ENCODE results near the gene CDKAL1. TPM values are rescaled to one million over a fixed set of nuclear protein-coding genes. Genes with fewer than 3 reads are reported as not detected.
A peak's percentile ranks its signal among the peaks of the same experiment; 100 is the strongest.

Gene CDKAL1
- total and polyA plus RNA-seq, 10 of the 15 experiments (the other 5 are each of a cell fraction or from before 2014, with no cell fraction given): 10.7 to 26.9 (median 17.3) TPM

DNA sequence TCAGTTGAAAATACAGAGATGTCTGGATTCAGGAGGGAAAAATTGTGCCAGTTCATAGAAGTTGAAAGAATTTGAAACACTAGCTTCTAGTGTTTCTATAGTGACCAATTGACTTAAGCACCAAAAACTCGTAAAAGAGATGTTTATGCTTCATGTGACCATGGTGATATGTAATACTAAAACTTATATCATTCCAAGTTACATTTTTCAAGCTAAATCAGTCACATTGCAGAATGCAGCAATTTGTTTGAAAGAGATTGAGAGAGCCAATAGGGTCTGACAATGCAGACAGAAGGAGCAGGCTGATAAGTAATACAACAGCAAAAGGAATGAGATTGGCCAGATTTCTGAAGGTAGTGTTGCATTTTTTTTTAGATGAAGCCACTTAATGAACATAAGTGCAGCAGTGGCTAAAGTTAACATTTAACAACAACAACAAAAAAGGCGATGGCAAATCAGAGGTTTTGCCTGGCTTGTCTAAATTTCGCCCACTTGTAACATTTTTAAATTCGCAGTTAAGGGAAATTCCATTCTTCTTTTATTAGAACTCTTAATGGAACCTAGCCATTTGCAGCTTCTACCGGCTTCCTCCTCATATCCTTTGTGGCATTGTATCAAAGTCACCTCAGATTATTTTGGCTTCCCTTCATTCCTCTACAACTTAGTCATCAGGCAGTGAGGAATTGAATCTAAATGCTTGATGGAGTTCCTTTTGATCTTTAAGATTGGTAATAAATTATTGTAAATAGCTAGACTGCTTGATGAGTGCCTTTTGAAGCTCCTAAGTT lies 575.3 kb downstream of the CDKAL1 start:
- intact Hi-C loops (cut with micrococcal nuclease; ENCODE audit: unreplicated experiment) (no loop called here), in situ Hi-C loops (cut with MboI) (no loop called here)
- H3K9ac ChIP-seq (ENCODE audit: control insufficient read depth, insufficient read depth, low read length): no peak overlapping the region
- no peaks in the 10 kb centered on the region for H3K79me2 ChIP-seq (ENCODE audit: control insufficient read depth, insufficient read depth, low read length)
- ATAC-seq (peak; percentile 65), FAIRE-seq (no peak), DNase-seq (ENCODE audit: low read depth, low spot score) (peak; percentile 19)
- no peaks in the 10 kb centered on the region for H3K27me3 ChIP-seq (replicated peaks in 1 of 2; ENCODE audit: control insufficient read depth in 2 of 2, insufficient read depth in 2 of 2, low read length in 1 of 2)
- ChIA-PET RAD21 (ENCODE audit: unreplicated experiment) (interaction anchor here (0.7 to 1.2 kb wide), 4 partner anchors 23 to 99 kb away, joined by 3 read pairs; no protein-coding TSS in a partner anchor), SMC1A (ENCODE audit: uncharacterized antibody, unreplicated experiment) (interaction anchor here (0.7 to 2.7 kb wide), 11 partner anchors 8 to 234 kb away, joined by 3 to 8 read pairs (median 4); no protein-coding TSS in a partner anchor), CTCF (interaction anchor here (0.6 to 1.5 kb wide), 4 partner anchors 9 to 409 kb away, joined by 3 to 4 read pairs (median 3); no protein-coding TSS in a partner anchor), POLR2A (interaction anchor here (0.7 to 0.9 kb wide), 2 partner anchors 10 to 87 kb away, joined by 3 read pairs; no protein-coding TSS in a partner anchor)
- H3K4me1 ChIP-seq (ENCODE audit: control insufficient read depth, insufficient read depth, low read length): no peaks in the 10 kb centered on the region
- no peak overlapping the region for H3K27ac ChIP-seq (ENCODE audit: control insufficient read depth, insufficient read depth)
- 74% methylated on average over 5 of the region's 5 CpGs for WGBS (ENCODE audit: insufficient coverage, insufficient replicate concordance, low lambda C conversion rate, missing lambda C conversion rate)
- no peaks in the 10 kb centered on the region for H4K20me1 ChIP-seq (ENCODE audit: control insufficient read depth, insufficient read depth)
- H3K9me3 ChIP-seq (replicated peaks; ENCODE audit: control insufficient read depth, insufficient read depth, low read length): no peaks in the 10 kb centered on the region
- H3K36me3 ChIP-seq (ENCODE audit: control insufficient read depth in 2 of 2, insufficient read depth in 2 of 2, low read length in 1 of 2): no peaks in the 10 kb centered on the region
- no peak overlapping the region for H3K4me3 ChIP-seq
- no peak overlapping the region; the same call in 1 of the 2 replicates for H2AFZ ChIP-seq (ENCODE audit: control insufficient read depth, low read depth, low read length)
- no peak overlapping the region for H3K4me2 ChIP-seq (ENCODE audit: control insufficient read depth, insufficient read depth)
- no TSS peak for BruUV-seq (replicated peaks)
- TF ChIP-seq, protein P1, sequence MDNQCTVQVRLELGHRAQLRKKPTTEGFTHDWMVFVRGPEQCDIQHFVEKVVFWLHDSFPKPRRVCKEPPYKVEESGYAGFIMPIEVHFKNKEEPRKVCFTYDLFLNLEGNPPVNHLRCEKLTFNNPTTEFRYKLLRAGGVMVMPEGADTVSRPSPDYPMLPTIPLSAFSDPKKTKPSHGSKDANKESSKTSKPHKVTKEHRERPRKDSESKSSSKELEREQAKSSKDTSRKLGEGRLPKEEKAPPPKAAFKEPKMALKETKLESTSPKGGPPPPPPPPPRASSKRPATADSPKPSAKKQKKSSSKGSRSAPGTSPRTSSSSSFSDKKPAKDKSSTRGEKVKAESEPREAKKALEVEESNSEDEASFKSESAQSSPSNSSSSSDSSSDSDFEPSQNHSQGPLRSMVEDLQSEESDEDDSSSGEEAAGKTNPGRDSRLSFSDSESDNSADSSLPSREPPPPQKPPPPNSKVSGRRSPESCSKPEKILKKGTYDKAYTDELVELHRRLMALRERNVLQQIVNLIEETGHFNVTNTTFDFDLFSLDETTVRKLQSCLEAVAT (IDR thresholded peaks at IDR 0.05): no peak
- no peak for TF ChIP-seq HDAC2 (IDR thresholded peaks at IDR 0.05)
- no peak for TF ChIP-seq IKZF2 (IDR thresholded peaks at IDR 0.05)
- no peak for TF ChIP-seq USF2 (IDR thresholded peaks at IDR 0.05; ENCODE audit: borderline replicate concordance, low read depth, low read length)
- TF ChIP-seq IRF5 (IDR thresholded peaks at IDR 0.05; ENCODE audit: borderline replicate concordance): no peak
- no peak for TF ChIP-seq GATAD2B (conservative IDR thresholded peaks at IDR 0.05; ENCODE audit: low read depth)
- TF ChIP-seq, protein P2, sequence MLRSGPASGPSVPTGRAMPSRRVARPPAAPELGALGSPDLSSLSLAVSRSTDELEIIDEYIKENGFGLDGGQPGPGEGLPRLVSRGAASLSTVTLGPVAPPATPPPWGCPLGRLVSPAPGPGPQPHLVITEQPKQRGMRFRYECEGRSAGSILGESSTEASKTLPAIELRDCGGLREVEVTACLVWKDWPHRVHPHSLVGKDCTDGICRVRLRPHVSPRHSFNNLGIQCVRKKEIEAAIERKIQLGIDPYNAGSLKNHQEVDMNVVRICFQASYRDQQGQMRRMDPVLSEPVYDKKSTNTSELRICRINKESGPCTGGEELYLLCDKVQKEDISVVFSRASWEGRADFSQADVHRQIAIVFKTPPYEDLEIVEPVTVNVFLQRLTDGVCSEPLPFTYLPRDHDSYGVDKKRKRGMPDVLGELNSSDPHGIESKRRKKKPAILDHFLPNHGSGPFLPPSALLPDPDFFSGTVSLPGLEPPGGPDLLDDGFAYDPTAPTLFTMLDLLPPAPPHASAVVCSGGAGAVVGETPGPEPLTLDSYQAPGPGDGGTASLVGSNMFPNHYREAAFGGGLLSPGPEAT (IDR thresholded peaks at IDR 0.05; ENCODE audit: low read depth): peak; percentile 15; the same call in 1 of the 2 replicates
- TF ChIP-seq JUND (IDR thresholded peaks at IDR 0.05; ENCODE audit: low read depth, low read length): no peak
- no peak for TF ChIP-seq BHLHE40 (IDR thresholded peaks at IDR 0.05; ENCODE audit: borderline replicate concordance in 1 of 2, low read depth in 2 of 2, low read length in 1 of 2)
- TF ChIP-seq TCF7 (IDR thresholded peaks at IDR 0.05; ENCODE audit: borderline replicate concordance): 0 out of 2 replicates have a peak, but pooled peaks have one; percentile 13
- TF ChIP-seq, protein P3, sequence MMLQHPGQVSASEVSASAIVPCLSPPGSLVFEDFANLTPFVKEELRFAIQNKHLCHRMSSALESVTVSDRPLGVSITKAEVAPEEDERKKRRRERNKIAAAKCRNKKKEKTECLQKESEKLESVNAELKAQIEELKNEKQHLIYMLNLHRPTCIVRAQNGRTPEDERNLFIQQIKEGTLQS (IDR thresholded peaks at IDR 0.05; ENCODE audit: borderline replicate concordance, extremely low read depth, low read depth, low read length): no peak
